ENCODE results near the gene ADAMTSL5. TPM values are rescaled to one million over a fixed set of nuclear protein-coding genes. Genes with fewer than 3 reads are reported as not detected.

The ADAMTSL5 gene
- total and polyA plus RNA-seq, 9 of the 15 experiments (the other 6 are each of a cell fraction or from before 2014, with no cell fraction given) = 1.0 to 11.6 (median 4.1) TPM

DNA sequence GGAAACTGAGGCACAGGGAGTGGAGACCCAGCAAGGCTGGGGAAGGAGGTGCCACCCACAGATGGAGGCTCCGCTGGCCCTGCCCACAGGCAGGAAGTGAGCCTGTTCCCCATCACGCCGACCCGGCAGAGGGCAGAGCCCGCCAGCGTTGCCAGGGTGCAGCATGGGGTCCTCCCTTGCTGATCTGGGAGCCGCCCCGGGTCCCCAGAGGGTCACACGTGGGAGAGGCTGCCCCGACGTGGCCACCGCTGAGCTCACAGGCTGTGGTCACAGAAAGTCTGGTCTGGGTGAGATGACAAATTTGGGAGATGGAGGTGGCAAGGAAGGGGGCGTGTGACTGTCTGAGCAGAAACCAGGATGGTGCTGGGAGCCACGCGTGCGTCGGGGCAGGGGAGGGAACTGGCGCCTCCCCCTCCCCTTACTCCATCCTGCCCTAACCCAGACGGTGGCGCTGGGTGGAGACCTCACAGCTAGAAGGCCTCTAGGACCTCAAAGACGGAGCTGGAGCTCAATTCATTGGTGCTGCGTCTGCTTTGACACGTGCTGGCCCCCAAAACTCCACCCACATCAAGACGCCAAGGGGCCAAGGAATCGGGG, 47.6 kb upstream of the ADAMTSL5 start:
- FAIRE-seq = no peak
- Histone ChIP-seq H4K20me1 (replicated peaks; ENCODE audit: control insufficient read depth, insufficient read depth, low read length) (no peaks in the 10 kb centered on the region; the same call in 1 of the 2 replicates), H3K4me3 (no peak overlapping the region), H2AFZ (ENCODE audit: low read depth, low read length) (no peak overlapping the region), H3K4me1 (replicated peaks in 1 of 2; ENCODE audit: control insufficient read depth in 2 of 2, insufficient read depth in 2 of 2, low read length in 2 of 2) (peaks cover 0 to 38% of the 10 kb centered on the region in 2 experiments; a peak in 2 of 5 replicates), H3K27ac (ENCODE audit: extremely low read depth, low read depth, low read length) (no peak overlapping the region), H3K9me1 (ENCODE audit: control insufficient read depth, insufficient read depth, low read length) (no peaks in the 10 kb centered on the region), H3K9ac (ENCODE audit: insufficient read depth in 1 of 2, low read depth in 2 of 2, low read length in 2 of 2) (peak overlapping the region in 1 of 2 experiments; percentile 43; a peak in 1 of 4 replicates), H3K27me3 (ENCODE audit: control insufficient read depth in 2 of 2, insufficient read depth in 2 of 2, low read length in 2 of 2) (no peaks in the 10 kb centered on the region), H3K4me2 (ENCODE audit: insufficient read depth, low read length) (no peak overlapping the region), H3K79me2 (ENCODE audit: control insufficient read depth, insufficient read depth, low read length) (peaks cover 25% of the 10 kb centered on the region), H3K36me3 (ENCODE audit: control insufficient read depth, insufficient read depth, low read length) (peaks cover 13% of the 10 kb centered on the region; the same call in 1 of the 3 replicates), H3K9me3 (replicated peaks; ENCODE audit: control insufficient read depth, insufficient read depth, low read depth, low read length) (no peaks in the 10 kb centered on the region)
- in situ Hi-C loops (cut with MboI) (no loop called here), intact Hi-C loops (cut with micrococcal nuclease) (no loop called here)
- no peak for ATAC-seq
- DNase-seq (ENCODE audit: extremely low read depth in 1 of 4, low spot score in 3 of 4) = no peak
- WGBS (ENCODE audit: insufficient coverage, low coverage, missing lambda C conversion rate) = 81% methylated on average over 18 of the region's 25 CpGs
- TF ChIP-seq POLR2AphosphoS5 (IDR thresholded peaks at IDR 0.05; ENCODE audit: control insufficient read depth, insufficient read depth, low read depth, low read length) = no peak
- TF ChIP-seq, protein P1, sequence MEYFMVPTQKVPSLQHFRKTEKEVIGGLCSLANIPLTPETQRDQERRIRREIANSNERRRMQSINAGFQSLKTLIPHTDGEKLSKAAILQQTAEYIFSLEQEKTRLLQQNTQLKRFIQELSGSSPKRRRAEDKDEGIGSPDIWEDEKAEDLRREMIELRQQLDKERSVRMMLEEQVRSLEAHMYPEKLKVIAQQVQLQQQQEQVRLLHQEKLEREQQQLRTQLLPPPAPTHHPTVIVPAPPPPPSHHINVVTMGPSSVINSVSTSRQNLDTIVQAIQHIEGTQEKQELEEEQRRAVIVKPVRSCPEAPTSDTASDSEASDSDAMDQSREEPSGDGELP (CRISPR knock-in tag; IDR thresholded peaks at IDR 0.05; ENCODE audit: borderline replicate concordance) = 0 out of 2 replicates have a peak, but pooled peaks have one; percentile 4
- 0 out of 2 replicates have a peak, but pooled peaks have one; percentile 19 for TF ChIP-seq POLR2G (IDR thresholded peaks at IDR 0.05; ENCODE audit: low read depth, low read length)
- no peak for TF ChIP-seq ETV6 (IDR thresholded peaks at IDR 0.05; ENCODE audit: borderline replicate concordance in 1 of 2, low read depth in 2 of 2, low read length in 1 of 2)
- TF ChIP-seq ETV6 (CRISPR knock-in tag; IDR thresholded peaks at IDR 0.05; ENCODE audit: borderline replicate concordance) = no peak
- POLR2A ChIA-PET = no interaction called here
- CTCF ChIA-PET (ENCODE audit: low intra/inter-chr PET ratio) = no interaction called here
- BruUV-seq (replicated peaks) = no TSS peak
